NT2/D1 (cell line): ENCODE data around the gene DAB2IP.

ENCODE experiments used
- SUZ12 ChIP-seq: IDR thresholded peaks from 2 replicates; pipeline ENCODE4 v1.6.1; 2011; ENCODE audit not compliant: insufficient read length, insufficient read depth; ENCODE audit errors: extremely low read depth
- YY1 ChIP-seq: IDR thresholded peaks from 2 replicates; pipeline ENCODE4 v1.6.1; 2011; ENCODE audit not compliant: insufficient read length, insufficient read depth
- ZNF274 ChIP-seq: IDR thresholded peaks from 2 replicates; pipeline ENCODE4 v1.6.1; 2011; ENCODE audit warnings: mild to moderate bottlenecking, low read depth, low read length

DNA sequence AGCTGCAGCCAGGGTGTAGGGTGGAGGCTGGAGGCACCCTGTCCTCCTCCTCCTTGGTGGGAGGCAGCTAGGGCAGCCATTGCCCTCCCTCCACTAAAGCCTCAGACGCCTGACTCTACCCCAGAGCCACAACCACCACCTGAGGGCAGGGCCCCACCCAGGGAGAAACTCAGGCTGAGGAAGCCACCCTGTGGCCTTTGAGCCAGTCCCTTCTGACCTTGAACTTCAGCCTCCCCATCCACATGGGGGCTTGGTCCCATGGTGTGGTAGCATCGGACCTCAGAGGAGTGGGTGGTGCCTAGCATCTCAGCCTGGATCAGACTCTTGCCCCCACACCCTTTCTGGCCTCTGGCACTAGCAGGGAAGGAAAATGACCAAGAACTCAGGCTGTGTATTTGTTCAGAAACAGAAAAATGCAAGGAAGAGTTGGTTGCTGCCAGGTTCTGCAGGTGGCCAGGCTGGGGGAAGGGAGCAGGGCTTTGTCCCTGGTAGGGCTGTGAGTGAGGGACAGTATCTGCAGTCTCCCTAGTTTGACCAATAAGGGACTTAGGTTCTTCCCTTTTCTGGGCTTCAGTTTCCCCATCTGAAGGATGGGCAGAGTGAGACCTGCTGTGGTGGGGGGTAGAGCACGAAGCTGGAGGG is 3.2 kb downstream of the DAB2IP start:
- TF ChIP-seq YY1 (no peak), ZNF274 (no peak), SUZ12 (no peak)
